ENCODE measurements around the gene MFSD11.
"Not testable (repeated sequence)": the region's sequence is repeated elsewhere in the genome, so short reads cannot be mapped to it uniquely, and the experiment has no call there.

The MFSD11 gene

GRCh38 chr17:76748657-76749056 is 10.7 kb downstream of the MFSD11 start:
- DNase-seq: no peak

GRCh38 chr17:76751416-76751993 is 13.6 kb downstream of the MFSD11 start:
- no peak for DNase-seq

GRCh38 chr17:76752006-76752405 is 14.1 kb downstream of the MFSD11 start:
- no peak for DNase-seq

- no peak for DNase-seq
Measured at GRCh38 chr17:76753061-76753961, 15.4 kb downstream of the MFSD11 start.

- no peak for DNase-seq
Measured at GRCh38 chr17:76755285-76755684, 17.4 kb downstream of the MFSD11 start.

- DNase-seq: no peak
Measured at GRCh38 chr17:76757256-76757655, 19.3 kb downstream of the MFSD11 start.

GRCh38 chr17:76758570-76758969 is 20.7 kb downstream of the MFSD11 start:
- DNase-seq: no peak

- DNase-seq: no peak
Measured at GRCh38 chr17:76772842-76773525, 35.1 kb downstream of the MFSD11 start.

GRCh38 chr17:76775021-76775600 is 37.2 kb downstream of the MFSD11 start:
- DNase-seq: no peak

GRCh38 chr17:76781056-76781982 is 43.4 kb downstream of the MFSD11 start:
- DNase-seq: no peak

GRCh38 chr17:76783146-76783545 is 45.2 kb downstream of the MFSD11 start:
- no peak for DNase-seq

GRCh38 chr17:76784926-76785325 is 47.0 kb downstream of the MFSD11 start:
- DNase-seq: no peak

- DNase-seq: not testable (repeated sequence)
Measured at GRCh38 chr17:76787866-76788265, 49.9 kb downstream of the MFSD11 start.

GRCh38 chr17:76789235-76789788 is 51.4 kb downstream of the MFSD11 start:
- no peak for DNase-seq

GRCh38 chr17:76791053-76791980 is 53.4 kb downstream of the MFSD11 start:
- no peak for DNase-seq

- DNase-seq: no peak
Measured at GRCh38 chr17:76792348-76792747, 54.4 kb downstream of the MFSD11 start.

- no peak for DNase-seq
Measured at GRCh38 chr17:76793775-76794174, 55.9 kb downstream of the MFSD11 start.

GRCh38 chr17:76796081-76796480 is 58.2 kb downstream of the MFSD11 start:
- no peak for DNase-seq

GRCh38 chr17:76797241-76797840 is 59.4 kb downstream of the MFSD11 start:
- no peak for DNase-seq

- DNase-seq: no peak
Measured at GRCh38 chr17:76801706-76802105, 63.8 kb downstream of the MFSD11 start.

All from NCI-H1092 (cell line).